Panc1 (cell line): ENCODE measurements around the gene RBM6. TPM values are rescaled to one million over a fixed set of nuclear protein-coding genes. Genes with fewer than 3 reads are reported as not detected.

ENCODE experiments used
- ATAC-seq: fragments of 200-7000 bp; cut with Tn5 transposase; 2 replicates; pipeline ENCODE4 v1.9.1; 2020; ENCODE audit warnings: mild to moderate bottlenecking, moderate library complexity
- BruUV-seq: library from RNA; stranded (reverse); fragments of 400-500 nt; replicated peaks from 2 replicates; lab custom pipeline; 2021; lab: Mats Ljungman, UMichigan
- CTCF ChIA-PET: fragments of 300-600 bp; sonication (Branson Sonifier 250); formaldehyde crosslinking; loops from one replicate; lab custom pipeline; 2022; ENCODE audit warnings: antibody characterized with exemption; lab: Charles Lee
- POLR2A ChIA-PET: fragments of 300-600 bp; sonication (Branson Sonifier 250); formaldehyde crosslinking; loops from one replicate; lab custom pipeline; 2022; ENCODE audit warnings: antibody characterized with exemption; lab: Charles Lee
- DNase-seq: peaks from one replicate; pipeline ENCODE4 v3.0.0-alpha.2; 2010; ENCODE audit warnings: low read depth, low spot score
- H3K27ac ChIP-seq: 2 replicates; pipeline ENCODE4 v1.5.1; 2011; ENCODE audit warnings: mild to moderate bottlenecking, low read length, inconsistent platforms
- H3K27me3 ChIP-seq: fragments of 200-500 bp; sonication (Bioruptor generic); 2 replicates; pipeline ENCODE4 v1.6.0; 2014; ENCODE audit warnings: low read length, inconsistent platforms; ENCODE audit not compliant: control insufficient read depth, insufficient read depth
- H3K36me3 ChIP-seq: fragments of 200-500 bp; sonication (Bioruptor generic); 2 replicates; pipeline ENCODE4 v1.5.1; 2014; ENCODE audit warnings: inconsistent platforms, mild to moderate bottlenecking, low read length, moderate library complexity; ENCODE audit not compliant: control insufficient read depth, insufficient read depth
- H3K4me1 ChIP-seq: 2 replicates; pipeline ENCODE4 v1.5.1; 2011; ENCODE audit warnings: inconsistent platforms, mild to moderate bottlenecking, low read length, moderate library complexity; ENCODE audit not compliant: control insufficient read depth, insufficient read depth
- H3K4me3 ChIP-seq, 2 experiments: 2 replicates each; pipeline ENCODE4 v1.5.1; 2011 to 2012; ENCODE audit warnings: low read depth in 2 of 2, low read length in 2 of 2, mild to moderate bottlenecking in 2 of 2, inconsistent platforms in 1 of 2, moderate library complexity in 1 of 2
- H3K9me3 ChIP-seq: fragments of 200-500 bp; sonication (Bioruptor generic); 2 replicates; pipeline ENCODE4 v1.5.1; 2014; ENCODE audit warnings: low read depth, mild to moderate bottlenecking, inconsistent platforms, low read length, moderate library complexity; ENCODE audit not compliant: control insufficient read depth, insufficient read depth
- POLR2AphosphoS5 ChIP-seq: IDR thresholded peaks from 2 replicates; pipeline ENCODE4 v1.6.1; 2012; ENCODE audit warnings: mild to moderate bottlenecking, low read depth, low read length, moderate library complexity
- REST ChIP-seq, 2 experiments: IDR thresholded peaks; 2 replicates each; pipeline ENCODE4 v1.6.1; 2011 to 2012; ENCODE audit warnings: low read depth in 2 of 2, control low read depth in 1 of 2, low read length in 1 of 2, mild to moderate bottlenecking in 1 of 2, moderate library complexity in 1 of 2; ENCODE audit not compliant: insufficient read depth in 1 of 2
- SIN3A ChIP-seq: IDR thresholded peaks from 2 replicates; pipeline ENCODE4 v1.6.1; 2012; ENCODE audit warnings: low read depth, mild to moderate bottlenecking, low read length, moderate library complexity, borderline replicate concordance; ENCODE audit not compliant: insufficient read depth
- TCF7L2 ChIP-seq: IDR thresholded peaks from 2 replicates; pipeline ENCODE4 v1.6.1; 2011; ENCODE audit warnings: mild to moderate bottlenecking, low read depth, low read length, inconsistent platforms
- in situ Hi-C: cut with HindIII; loops from 2 replicates; pipeline ENCODE4 v1.10.0; 2016; ENCODE audit warnings: low sequenced_read_pairs, low pct_unique_long_range_greater_than_20kb
- intact Hi-C: fragments of 100-400 bp; cut with micrococcal nuclease; formaldehyde crosslinking; loops from one replicate; pipeline ENCODE4 v1.10.0; 2022; ENCODE audit not compliant: unreplicated experiment
- total RNA-seq: library from RNA; stranded (reverse); gene quantifications from one replicate; pipeline ENCODE4 v1.2.1, GENCODE V29; 2021; ENCODE audit not compliant: unreplicated experiment
- TF ChIP-seq, protein P1 (sequence below): fragments of 450-650 bp; IDR thresholded peaks from 2 replicates; pipeline ENCODE4 v1.5.1; 2017; ENCODE audit warnings: mild to moderate bottlenecking

The RBM6 gene
- total RNA-seq, 1 experiment from 2014 or later = 43.6 TPM

- H3K4me1 ChIP-seq = peaks cover 10% of the 10 kb centered on the region
- in situ Hi-C loops (no loop called here), intact Hi-C loops (no loop called here)
- POLR2A ChIA-PET = interaction anchor here (0.7 kb wide), 1 partner anchor 118 kb away, joined by 3 read pairs; no protein-coding TSS in a partner anchor
- CTCF ChIA-PET = no interaction called here
- no peaks in the 10 kb centered on the region for H3K27me3 ChIP-seq
- H3K36me3 ChIP-seq = no peaks in the 10 kb centered on the region
- no peaks in the 10 kb centered on the region for H3K9me3 ChIP-seq
- no TSS peak for BruUV-seq
- DNase-seq (no peak), ATAC-seq (no peak)
- H3K4me3 ChIP-seq = no peak overlapping the region
- TF ChIP-seq, protein P1, sequence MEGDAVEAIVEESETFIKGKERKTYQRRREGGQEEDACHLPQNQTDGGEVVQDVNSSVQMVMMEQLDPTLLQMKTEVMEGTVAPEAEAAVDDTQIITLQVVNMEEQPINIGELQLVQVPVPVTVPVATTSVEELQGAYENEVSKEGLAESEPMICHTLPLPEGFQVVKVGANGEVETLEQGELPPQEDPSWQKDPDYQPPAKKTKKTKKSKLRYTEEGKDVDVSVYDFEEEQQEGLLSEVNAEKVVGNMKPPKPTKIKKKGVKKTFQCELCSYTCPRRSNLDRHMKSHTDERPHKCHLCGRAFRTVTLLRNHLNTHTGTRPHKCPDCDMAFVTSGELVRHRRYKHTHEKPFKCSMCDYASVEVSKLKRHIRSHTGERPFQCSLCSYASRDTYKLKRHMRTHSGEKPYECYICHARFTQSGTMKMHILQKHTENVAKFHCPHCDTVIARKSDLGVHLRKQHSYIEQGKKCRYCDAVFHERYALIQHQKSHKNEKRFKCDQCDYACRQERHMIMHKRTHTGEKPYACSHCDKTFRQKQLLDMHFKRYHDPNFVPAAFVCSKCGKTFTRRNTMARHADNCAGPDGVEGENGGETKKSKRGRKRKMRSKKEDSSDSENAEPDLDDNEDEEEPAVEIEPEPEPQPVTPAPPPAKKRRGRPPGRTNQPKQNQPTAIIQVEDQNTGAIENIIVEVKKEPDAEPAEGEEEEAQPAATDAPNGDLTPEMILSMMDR = no peak
- no peak for TF ChIP-seq REST (IDR thresholded peaks at IDR 0.05; ENCODE audit: insufficient read depth in 1 of 2, low read depth in 2 of 2, low read length in 1 of 2)
- TF ChIP-seq SIN3A = no peak
- no peak for TF ChIP-seq TCF7L2
- no peak for TF ChIP-seq POLR2AphosphoS5
- H3K27ac ChIP-seq = no peak overlapping the region
Measured at GRCh38 chr3:49910409-49911123, 29.4 kb upstream of the RBM6 start.

DNA sequence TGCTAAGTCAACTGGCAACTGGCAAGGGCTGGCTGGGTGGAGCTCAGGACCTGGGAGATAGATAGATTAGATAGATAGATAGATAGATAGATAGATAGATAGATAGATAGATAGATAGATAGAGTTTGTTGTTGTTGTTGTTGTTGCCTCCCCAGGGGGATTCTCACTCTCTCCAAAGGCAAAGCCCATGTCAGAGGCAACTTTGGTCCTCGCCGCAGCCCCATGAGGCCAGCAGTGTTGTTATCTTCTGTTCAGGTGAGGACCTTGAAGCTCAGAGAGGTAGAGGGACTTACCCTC is 28.9 kb upstream of the RBM6 start:
- intact Hi-C loops = no loop called here
- H3K27ac ChIP-seq = no peak overlapping the region
- no peaks in the 10 kb centered on the region for H3K9me3 ChIP-seq
- TF ChIP-seq POLR2AphosphoS5 (no peak), REST (IDR thresholded peaks at IDR 0.05; ENCODE audit: insufficient read depth in 1 of 2, low read depth in 2 of 2, low read length in 1 of 2) (no peak), SIN3A (no peak), TCF7L2 (no peak)
- TF ChIP-seq, protein P1 = no peak
- no TSS peak for BruUV-seq
- in situ Hi-C loops = no loop called here
- CTCF ChIA-PET = no interaction called here
- DNase-seq (no peak), ATAC-seq (no peak)
- no peak overlapping the region for H3K4me3 ChIP-seq
- no peaks in the 10 kb centered on the region for H3K27me3 ChIP-seq
- POLR2A ChIA-PET = interaction anchor here (0.7 kb wide), 1 partner anchor 118 kb away, joined by 3 read pairs; no protein-coding TSS in a partner anchor
- no peaks in the 10 kb centered on the region for H3K36me3 ChIP-seq
- peaks cover 5% of the 10 kb centered on the region; the same call in 1 of the 2 replicates for H3K4me1 ChIP-seq
